ENCODE measurements around the gene SLC7A5. TPM values are rescaled to one million over a fixed set of nuclear protein-coding genes. Genes with fewer than 3 reads are reported as not detected.

SLC7A5 gene
- total and polyA plus RNA-seq, 2 of the 13 experiments (the other 11 are each of a cell fraction or from before 2014, with no cell fraction given): 79.6 to 155 TPM

DNA sequence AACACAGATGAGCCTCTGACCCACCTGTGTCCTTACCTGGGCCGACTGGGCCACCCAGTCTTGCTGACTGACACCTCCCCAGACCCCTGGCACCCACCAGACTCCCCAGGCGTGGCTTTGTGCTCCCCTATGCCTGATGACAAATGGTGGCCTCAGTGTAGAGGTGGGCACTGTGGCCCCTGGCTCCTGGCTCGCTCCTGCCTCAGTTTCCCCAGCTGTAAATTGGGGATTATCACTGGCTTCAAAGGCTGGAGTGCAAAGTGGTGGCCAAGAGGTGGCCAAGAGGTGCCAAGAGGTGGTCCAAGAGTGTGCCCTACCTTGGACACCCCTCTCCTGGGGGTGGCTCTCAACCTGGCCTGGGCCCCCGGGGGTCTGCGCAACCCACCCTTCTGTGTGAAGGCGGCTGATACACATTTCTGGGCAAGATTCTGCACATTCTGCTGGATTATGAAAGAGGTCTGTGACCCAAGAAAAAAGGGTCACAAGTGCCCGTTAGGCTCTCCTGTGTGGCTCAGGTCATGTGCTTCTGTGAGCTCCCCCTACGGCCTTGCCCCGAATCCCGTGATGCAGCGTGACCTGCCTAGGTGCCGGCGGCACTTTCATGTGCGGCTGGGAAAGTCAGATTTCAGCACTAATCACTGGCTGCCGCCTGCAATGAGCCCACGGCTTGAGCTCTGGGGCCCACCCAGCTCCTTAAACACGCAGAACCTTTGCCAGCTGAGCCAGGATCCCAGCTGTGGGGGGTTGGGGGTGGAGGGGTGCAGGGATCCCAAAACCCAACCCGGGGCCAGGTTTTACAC lies 7.8 kb downstream of the SLC7A5 start (continued):
- TF ChIP-seq GLI4 (CRISPR knock-in tag; IDR thresholded peaks at IDR 0.05; ENCODE audit: borderline replicate concordance) (peak; percentile 69; the same call in 1 of the 2 replicates), ZHX1 (CRISPR knock-in tag; IDR thresholded peaks at IDR 0.05; ENCODE audit: low read depth) (0 out of 2 replicates have a peak, but pooled peaks have one; percentile 35), HMG20B (CRISPR knock-in tag; conservative IDR thresholded peaks at IDR 0.05) (peak; percentile 95), ZMYM3 (CRISPR knock-in tag; IDR thresholded peaks at IDR 0.05) (0 out of 2 replicates have a peak, but pooled peaks have one; percentile 15), RBM39 (IDR thresholded peaks at IDR 0.05; ENCODE audit: low read depth, low read length, poor library complexity, severe bottlenecking) (peak; percentile 34), KDM2A (CRISPR knock-in tag; IDR thresholded peaks at IDR 0.05; ENCODE audit: borderline replicate concordance, low read depth) (peak; percentile 87), GATAD2A (CRISPR knock-in tag; IDR thresholded peaks at IDR 0.05) (peak; percentile 89), HDAC1 (CRISPR knock-in tag; IDR thresholded peaks at IDR 0.05) (peak; percentile 90), HNF4A (CRISPR knock-in tag; IDR thresholded peaks at IDR 0.05) (peak; percentile 77), ZNF574 (CRISPR knock-in tag; IDR thresholded peaks at IDR 0.05) (peak; percentile 34; the same call in 1 of the 2 replicates)
- TF ChIP-seq, protein P1, sequence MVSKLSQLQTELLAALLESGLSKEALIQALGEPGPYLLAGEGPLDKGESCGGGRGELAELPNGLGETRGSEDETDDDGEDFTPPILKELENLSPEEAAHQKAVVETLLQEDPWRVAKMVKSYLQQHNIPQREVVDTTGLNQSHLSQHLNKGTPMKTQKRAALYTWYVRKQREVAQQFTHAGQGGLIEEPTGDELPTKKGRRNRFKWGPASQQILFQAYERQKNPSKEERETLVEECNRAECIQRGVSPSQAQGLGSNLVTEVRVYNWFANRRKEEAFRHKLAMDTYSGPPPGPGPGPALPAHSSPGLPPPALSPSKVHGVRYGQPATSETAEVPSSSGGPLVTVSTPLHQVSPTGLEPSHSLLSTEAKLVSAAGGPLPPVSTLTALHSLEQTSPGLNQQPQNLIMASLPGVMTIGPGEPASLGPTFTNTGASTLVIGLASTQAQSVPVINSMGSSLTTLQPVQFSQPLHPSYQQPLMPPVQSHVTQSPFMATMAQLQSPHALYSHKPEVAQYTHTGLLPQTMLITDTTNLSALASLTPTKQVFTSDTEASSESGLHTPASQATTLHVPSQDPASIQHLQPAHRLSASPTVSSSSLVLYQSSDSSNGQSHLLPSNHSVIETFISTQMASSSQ (IDR thresholded peaks at IDR 0.05; ENCODE audit: low read depth): peak; percentile 46; the same call in 1 of the 2 replicates
- TF ChIP-seq, protein P1 (CRISPR knock-in tag; IDR thresholded peaks at IDR 0.05; ENCODE audit: borderline replicate concordance): peak; percentile 53; the same call in 1 of the 2 replicates
- TF ChIP-seq, protein P2, sequence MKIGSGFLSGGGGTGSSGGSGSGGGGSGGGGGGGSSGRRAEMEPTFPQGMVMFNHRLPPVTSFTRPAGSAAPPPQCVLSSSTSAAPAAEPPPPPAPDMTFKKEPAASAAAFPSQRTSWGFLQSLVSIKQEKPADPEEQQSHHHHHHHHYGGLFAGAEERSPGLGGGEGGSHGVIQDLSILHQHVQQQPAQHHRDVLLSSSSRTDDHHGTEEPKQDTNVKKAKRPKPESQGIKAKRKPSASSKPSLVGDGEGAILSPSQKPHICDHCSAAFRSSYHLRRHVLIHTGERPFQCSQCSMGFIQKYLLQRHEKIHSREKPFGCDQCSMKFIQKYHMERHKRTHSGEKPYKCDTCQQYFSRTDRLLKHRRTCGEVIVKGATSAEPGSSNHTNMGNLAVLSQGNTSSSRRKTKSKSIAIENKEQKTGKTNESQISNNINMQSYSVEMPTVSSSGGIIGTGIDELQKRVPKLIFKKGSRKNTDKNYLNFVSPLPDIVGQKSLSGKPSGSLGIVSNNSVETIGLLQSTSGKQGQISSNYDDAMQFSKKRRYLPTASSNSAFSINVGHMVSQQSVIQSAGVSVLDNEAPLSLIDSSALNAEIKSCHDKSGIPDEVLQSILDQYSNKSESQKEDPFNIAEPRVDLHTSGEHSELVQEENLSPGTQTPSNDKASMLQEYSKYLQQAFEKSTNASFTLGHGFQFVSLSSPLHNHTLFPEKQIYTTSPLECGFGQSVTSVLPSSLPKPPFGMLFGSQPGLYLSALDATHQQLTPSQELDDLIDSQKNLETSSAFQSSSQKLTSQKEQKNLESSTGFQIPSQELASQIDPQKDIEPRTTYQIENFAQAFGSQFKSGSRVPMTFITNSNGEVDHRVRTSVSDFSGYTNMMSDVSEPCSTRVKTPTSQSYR (CRISPR knock-in tag; IDR thresholded peaks at IDR 0.05; ENCODE audit: borderline replicate concordance): peak; percentile 86; the same call in 1 of the 2 replicates
